IMR-90 (cell line): ENCODE measurements around the gene OR13F1. TPM values are rescaled to one million over a fixed set of nuclear protein-coding genes. Genes with fewer than 3 reads are reported as not detected.

Source experiments
- ATAC-seq: fragments of 200-7000 bp; cut with Tn5 transposase; 2 replicates; pipeline ENCODE4 v1.9.1; 2020; ENCODE audit warnings: low read depth, mild to moderate bottlenecking, moderate library complexity
- BruUV-seq: library from RNA; stranded (reverse); fragments of 400-500 nt; replicated peaks from 2 replicates; lab custom pipeline; 2021; lab: Mats Ljungman, UMichigan
- CTCF ChIA-PET: fragments of 300-600 bp; formaldehyde crosslinking; extraction: SDS; loops from one replicate; lab custom pipeline; 2021; ENCODE audit warnings: antibody characterized with exemption; lab: Yijun Ruan, JAX
- POLR2A ChIA-PET: fragments of 300-600 bp; sonication (Branson Sonifier 250); formaldehyde crosslinking; loops from one replicate; lab custom pipeline; 2022; ENCODE audit warnings: antibody characterized with exemption; ENCODE audit not compliant: unreplicated experiment; lab: Charles Lee
- DNase-seq: peaks from one replicate; pipeline ENCODE4 v3.0.0; 2013
- H2AFZ ChIP-seq: replicated peaks from 2 replicates; pipeline ENCODE3; 2013; ENCODE audit warnings: low read length, mild to moderate bottlenecking; ENCODE audit not compliant: poor library complexity
- H2AK5ac ChIP-seq: 2 replicates; pipeline ENCODE4 v1.6.1; 2013; ENCODE audit warnings: low read depth, low read length, inconsistent platforms
- H2AK9ac ChIP-seq: replicated peaks from 2 replicates; pipeline ENCODE3; 2013; ENCODE audit warnings: mild to moderate bottlenecking, low read depth, low read length, moderate library complexity; ENCODE audit not compliant: poor library complexity
- H2BK120ac ChIP-seq: 2 replicates; pipeline ENCODE4 v1.6.1; 2013; ENCODE audit warnings: low read depth, low read length, inconsistent platforms
- H2BK15ac ChIP-seq: 3 replicates; pipeline ENCODE4 v1.6.1; 2013; ENCODE audit warnings: low read depth, low read length, inconsistent platforms
- H2BK20ac ChIP-seq: 2 replicates; pipeline ENCODE4 v1.6.1; 2013; ENCODE audit warnings: low read depth, mild to moderate bottlenecking, inconsistent platforms, low read length, moderate library complexity
- H2BK5ac ChIP-seq: 2 replicates; pipeline ENCODE4 v1.6.1; 2013; ENCODE audit warnings: mild to moderate bottlenecking, low read depth, low read length, inconsistent platforms; ENCODE audit not compliant: poor library complexity, severe bottlenecking
- H3K14ac ChIP-seq: replicated peaks from 2 replicates; pipeline ENCODE4 v1.6.1; 2013; ENCODE audit warnings: low read depth, low read length, inconsistent platforms
- H3K18ac ChIP-seq: 2 replicates; pipeline ENCODE4 v1.6.1; 2013; ENCODE audit warnings: low read depth, low read length, control low read depth
- H3K23ac ChIP-seq: 2 replicates; pipeline ENCODE4 v1.6.1; 2013; ENCODE audit warnings: low read depth, low read length, inconsistent platforms
- H3K27ac ChIP-seq: 2 replicates; pipeline ENCODE4 v1.5.1; 2013; ENCODE audit warnings: mild to moderate bottlenecking, control low read depth, low read length; ENCODE audit not compliant: insufficient read depth
- H3K27me3 ChIP-seq: 2 replicates; pipeline ENCODE4 v1.6.1; 2013; ENCODE audit warnings: low read length; ENCODE audit not compliant: control insufficient read depth, insufficient read depth
- H3K36me3 ChIP-seq: 2 replicates; pipeline ENCODE4 v1.6.1; 2013; ENCODE audit warnings: low read length, mixed read lengths; ENCODE audit not compliant: control insufficient read depth, insufficient read depth
- H3K4ac ChIP-seq: 2 replicates; pipeline ENCODE4 v1.6.1; 2013; ENCODE audit warnings: low read depth, low read length, inconsistent platforms
- H3K4me1 ChIP-seq: 2 replicates; pipeline ENCODE4 v1.6.1; 2013; ENCODE audit warnings: low read length, mixed read lengths; ENCODE audit not compliant: control insufficient read depth, insufficient read depth
- H3K4me2 ChIP-seq: 2 replicates; pipeline ENCODE4 v1.6.1; 2013; ENCODE audit warnings: low read depth, mild to moderate bottlenecking, control low read depth, low read length, moderate library complexity
- H3K4me3 ChIP-seq: 2 replicates; pipeline ENCODE4 v1.5.1; 2013; ENCODE audit warnings: low read depth, mild to moderate bottlenecking, control low read depth, low read length, moderate library complexity; ENCODE audit not compliant: insufficient read depth
- H3K56ac ChIP-seq: 2 replicates; pipeline ENCODE4 v1.6.1; 2013; ENCODE audit warnings: low read length, inconsistent platforms; ENCODE audit not compliant: insufficient read depth; ENCODE audit errors: extremely low read depth
- H3K79me1 ChIP-seq, 2 experiments: 2 replicates each; pipeline ENCODE4 v1.6.1; 2013; ENCODE audit warnings: low read length in 2 of 2, inconsistent platforms in 1 of 2, low read depth in 1 of 2
- H3K9ac ChIP-seq: 2 replicates; pipeline ENCODE4 v1.6.1; 2013; ENCODE audit warnings: low read depth, low read length, control low read depth
- H3K9me1 ChIP-seq: 2 replicates; pipeline ENCODE4 v1.6.1; 2013; ENCODE audit warnings: low read length, inconsistent platforms; ENCODE audit not compliant: insufficient read depth
- H3K9me3 ChIP-seq: 2 replicates; pipeline ENCODE4 v1.6.1; 2013; ENCODE audit warnings: low read length; ENCODE audit not compliant: control insufficient read depth, insufficient read depth
- H4K20me1 ChIP-seq: 2 replicates; pipeline ENCODE4 v1.6.1; 2013; ENCODE audit warnings: low read length, inconsistent platforms; ENCODE audit not compliant: insufficient read depth
- H4K5ac ChIP-seq: 2 replicates; pipeline ENCODE4 v1.6.1; 2013; ENCODE audit warnings: mild to moderate bottlenecking, low read depth, low read length, control low read depth
- H4K8ac ChIP-seq, 2 experiments: 2 replicates each; pipeline ENCODE4 v1.6.1; 2013; ENCODE audit warnings: low read depth in 2 of 2, low read length in 2 of 2, control low read depth in 1 of 2, inconsistent platforms in 1 of 2
- H4K91ac ChIP-seq: 2 replicates; pipeline ENCODE4 v1.6.1; 2013; ENCODE audit warnings: low read depth, low read length, inconsistent platforms; ENCODE audit not compliant: insufficient read depth
- MXI1 ChIP-seq: IDR thresholded peaks from 2 replicates; pipeline ENCODE4 v1.6.1; 2012; ENCODE audit warnings: low read depth, mild to moderate bottlenecking, low read length, moderate library complexity, borderline replicate concordance
- RFX5 ChIP-seq: IDR thresholded peaks from 2 replicates; pipeline ENCODE4 v1.8.0; 2012; ENCODE audit warnings: low read depth, mild to moderate bottlenecking, low read length, moderate library complexity
- WGBS, 2 experiments: methylation state at CpG; one replicate each; pipeline versions ENCODE4 v1.1.5 to v1.1.7; 2013; ENCODE audit warnings: missing lambda C conversion rate in 2 of 2; ENCODE audit not compliant: insufficient read length in 1 of 2; ENCODE audit errors: extremely low coverage in 2 of 2; 5-methylcytosine and 5-hydroxymethylcytosine counted together
- dilution Hi-C: fragments of 300-500 bp; cut with HindIII; formaldehyde crosslinking; loops from one replicate; pipeline ENCODE4 v1.14.3; 2018; ENCODE audit warnings: low sequenced_read_pairs; ENCODE audit not compliant: unreplicated experiment
- in situ Hi-C: fragments of 300-500 bp; cut with MboI; formaldehyde crosslinking; loops from 3 replicates; pipeline ENCODE4 v1.14.3; 2019; ENCODE audit warnings: low sequenced_read_pairs, inconsistent platforms, mixed read lengths
- intact Hi-C: fragments of 100-400 bp; cut with micrococcal nuclease; formaldehyde crosslinking; loops from 2 replicates; pipeline ENCODE4 v1.10.0; 2022
- polyA plus RNA-seq, 3 experiments: library from polyadenylated mRNA; depleted of rRNA; stranded (reverse); fragments of >200 nt; gene quantifications; 2 replicates each; pipeline ENCODE4 v1.2.3, GENCODE V29; 2012; ENCODE audit warnings: low replicate concordance in 1 of 3
- total RNA-seq: library from RNA; depleted of rRNA; stranded (reverse); fragments of >200 nt; gene quantifications from 2 replicates; pipeline ENCODE4 v1.2.3, GENCODE V29; 2012

OR13F1 gene
- total and polyA plus RNA-seq, 2 of the 4 experiments (the other 2 are of a cell fraction) = not detected

DNA sequence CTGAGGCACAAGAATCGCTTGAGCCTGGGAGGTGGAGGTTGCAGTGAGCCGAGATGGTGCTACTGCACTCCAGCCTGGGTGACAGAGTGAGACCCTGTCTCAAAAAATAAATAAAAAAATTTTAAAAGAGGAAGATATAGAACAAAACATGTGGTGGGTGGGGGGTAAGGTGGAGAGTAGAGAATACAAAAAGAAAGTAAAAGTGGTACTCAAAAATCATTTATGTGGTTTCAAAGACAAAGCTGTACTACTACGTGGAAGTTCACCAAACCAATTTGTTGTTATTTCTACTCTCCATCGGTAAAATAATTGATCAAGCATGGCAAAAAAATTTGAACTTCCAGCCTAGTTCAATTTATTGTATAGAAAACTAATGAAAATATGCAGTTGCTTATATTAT lies 40.6 kb downstream of the OR13F1 start:
- Histone ChIP-seq H4K8ac (no peak overlapping the region), H2AK5ac (no peak overlapping the region), H3K4ac (no peak overlapping the region), H3K36me3 (no peaks in the 10 kb centered on the region), H3K4me3 (no peak overlapping the region), H3K27ac (no peak overlapping the region), H2BK5ac (no peak overlapping the region), H3K18ac (no peak overlapping the region), H3K9me3 (no peaks in the 10 kb centered on the region), H4K20me1 (no peaks in the 10 kb centered on the region), H3K9me1 (no peaks in the 10 kb centered on the region), H3K4me1 (no peaks in the 10 kb centered on the region), H3K23ac (no peak overlapping the region), H2BK120ac (no peak overlapping the region), H3K14ac (no peak overlapping the region), H2BK20ac (no peak overlapping the region), H2AK9ac (no peak overlapping the region), H4K5ac (no peak overlapping the region), H2BK15ac (no peak overlapping the region), H3K79me1 (no peaks in the 10 kb centered on the region), H2AFZ (no peak overlapping the region), H3K27me3 (no peaks in the 10 kb centered on the region), H4K91ac (no peak overlapping the region), H3K4me2 (no peak overlapping the region), H3K56ac (no peak overlapping the region), H3K9ac (no peak overlapping the region)
- intact Hi-C loops (no loop called here), dilution Hi-C loops (no loop called here), in situ Hi-C loops (no loop called here)
- DNase-seq (no peak), ATAC-seq (no peak)
- no TSS peak for BruUV-seq
- no peak for TF ChIP-seq MXI1
- no peak for TF ChIP-seq RFX5
- no CpG with 5 or more reads among the region's 4 CpGs for WGBS, 2 experiments
- POLR2A ChIA-PET = no interaction called here
- CTCF ChIA-PET = no interaction called here
